Keratinocyte (primary cell): Measurements from ENCODE around the gene IFIH1. TPM values are rescaled to one million over a fixed set of nuclear protein-coding genes. Genes with fewer than 3 reads are reported as not detected.

Experiments used
- DNase-seq: peaks from one replicate; pipeline ENCODE4 v3.0.0-alpha.2; 2011; ENCODE audit warnings: low read depth, missing footprints, low spot score
- FAIRE-seq: peaks from 2 replicates; lab custom pipeline; 2011; peaks lifted over from hg19 to GRCh38; lab: Jason Lieb, UNC
- H2AFZ ChIP-seq: 2 replicates; pipeline ENCODE4 v1.6.0; 2012; ENCODE audit warnings: low read length, control low read depth, inconsistent platforms; ENCODE audit not compliant: control insufficient read depth
- H3K27ac ChIP-seq: 2 replicates; pipeline ENCODE4 v1.5.1; 2011; ENCODE audit warnings: low read length; ENCODE audit not compliant: control insufficient read depth, insufficient read depth
- H3K27me3 ChIP-seq: 3 replicates; pipeline ENCODE4 v1.6.0; 2011; ENCODE audit warnings: low read length; ENCODE audit not compliant: control insufficient read depth, insufficient read depth; ENCODE audit errors: extremely low read depth
- H3K36me3 ChIP-seq, 2 experiments: 2 replicates in 1 of 2; 3 replicates in 1 of 2; pipeline ENCODE4 v1.5.1; 2011; ENCODE audit warnings: low read length in 2 of 2, mild to moderate bottlenecking in 1 of 2; ENCODE audit not compliant: control insufficient read depth in 2 of 2, insufficient read depth in 2 of 2; ENCODE audit errors: extremely low read depth in 1 of 2
- H3K4me1 ChIP-seq: 3 replicates; pipeline ENCODE4 v1.5.1; 2011; ENCODE audit warnings: low read length; ENCODE audit not compliant: control insufficient read depth, insufficient read depth; ENCODE audit errors: extremely low read depth
- H3K4me2 ChIP-seq: 3 replicates; pipeline ENCODE4 v1.6.0; 2011; ENCODE audit warnings: low read depth, low read length; ENCODE audit not compliant: control insufficient read depth, insufficient read depth; ENCODE audit errors: extremely low read depth
- H3K4me3 ChIP-seq, 3 experiments: fragments of 200-600 bp in 1 of 3; sonication (generic) in 1 of 3; 2 replicates in 2 of 3; 3 replicates in 1 of 3; pipeline ENCODE4 v1.5.1; 2011 to 2016; ENCODE audit warnings: low read length in 3 of 3, mild to moderate bottlenecking in 3 of 3, control low read depth in 2 of 3, inconsistent platforms in 1 of 3, low read depth in 1 of 3, mixed read lengths in 1 of 3, mixed run types in 1 of 3, moderate library complexity in 1 of 3; ENCODE audit not compliant: control insufficient read depth in 2 of 3, insufficient read depth in 2 of 3; ENCODE audit errors: extremely low read depth in 1 of 3
- H3K79me2 ChIP-seq: 2 replicates; pipeline ENCODE4 v1.6.0; 2012; ENCODE audit warnings: low read length; ENCODE audit not compliant: control insufficient read depth, insufficient read depth
- H3K9ac ChIP-seq: 3 replicates; pipeline ENCODE4 v1.6.0; 2011; ENCODE audit warnings: low read length; ENCODE audit not compliant: control insufficient read depth, insufficient read depth; ENCODE audit errors: extremely low read depth
- H3K9me1 ChIP-seq: 3 replicates; pipeline ENCODE4 v1.6.0; 2011; ENCODE audit warnings: low read length; ENCODE audit not compliant: control insufficient read depth, insufficient read depth; ENCODE audit errors: extremely low read depth
- H3K9me3 ChIP-seq: 2 replicates; pipeline ENCODE4 v1.5.1; 2012; ENCODE audit warnings: low read depth, low read length; ENCODE audit not compliant: control insufficient read depth
- H4K20me1 ChIP-seq: 3 replicates; pipeline ENCODE4 v1.6.0; 2011; ENCODE audit warnings: low read length; ENCODE audit not compliant: control insufficient read depth, insufficient read depth; ENCODE audit errors: extremely low read depth
- EZH2 ChIP-seq: IDR thresholded peaks from one replicate; pipeline ENCODE4 v1.6.1; 2012; ENCODE audit warnings: inconsistent platforms, mild to moderate bottlenecking, low read length, moderate library complexity
- dilution Hi-C: fragments of 300-500 bp; cut with MboI; formaldehyde crosslinking; loops from one replicate; pipeline ENCODE4 v1.7.0; 2020; ENCODE audit warnings: low sequenced_read_pairs; ENCODE audit not compliant: extremely low pct_ligation_motif_present
- polyA plus RNA-seq, 5 experiments: library from polyadenylated mRNA; depleted of rRNA in 3 of 5; stranded (reverse) in 3 of 5; stranded (forward) in 1 of 5; unstranded in 1 of 5; fragments of >200 nt; gene quantifications; 1 replicate in 1 of 5; 2 replicates in 3 of 5; 3 replicates in 1 of 5; pipeline versions ENCODE4 v1.2.1 to v1.2.3, GENCODE V29; 2011 to 2012; ENCODE audit warnings: missing spikeins in 2 of 5, low read depth in 1 of 5, low replicate concordance in 1 of 5
- TF ChIP-seq, protein P1 (sequence below), 3 experiments: IDR thresholded peaks in 1 of 3; conservative IDR thresholded peaks in 1 of 3; optimal IDR thresholded peaks in 1 of 3; 2 replicates in 2 of 3; 3 replicates in 1 of 3; pipeline versions ENCODE3 to v1.5.1; 2011; ENCODE audit warnings: low read length in 3 of 3, mild to moderate bottlenecking in 3 of 3, moderate library complexity in 2 of 3, control low read depth in 1 of 3, inconsistent platforms in 1 of 3; ENCODE audit not compliant: insufficient read depth in 2 of 3; ENCODE audit errors: extremely low read depth in 1 of 3

Gene IFIH1
- polyA plus RNA-seq, 1 donor (not counting 4 experiments of a cell fraction or from before 2014, with no cell fraction given) = 18.5 TPM

DNA sequence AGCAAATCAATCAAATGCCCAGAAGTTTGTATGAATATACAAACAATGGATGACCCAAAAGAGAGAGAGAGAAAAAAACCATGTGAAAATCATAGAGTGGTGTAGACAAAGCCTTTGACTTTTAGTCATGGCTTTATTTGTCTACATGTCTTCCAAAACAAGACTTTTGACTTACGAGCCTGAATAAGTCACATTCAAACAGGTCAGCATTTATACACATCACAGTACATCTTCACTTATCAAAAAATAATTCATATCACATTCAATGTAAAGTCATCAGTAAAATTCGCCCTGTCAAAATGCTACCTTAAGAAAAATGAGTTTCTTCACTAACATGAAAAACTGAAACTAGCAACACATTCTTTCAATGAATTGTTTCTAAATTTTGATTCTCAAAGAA lies 1.9 kb downstream of the IFIH1 start:
- H3K79me2 ChIP-seq = peaks cover 45% of the 10 kb centered on the region
- H3K4me1 ChIP-seq = peaks cover 13% of the 10 kb centered on the region
- peak overlapping the region; percentile 81 for H3K4me2 ChIP-seq
- H3K4me3 ChIP-seq = peak overlapping the region; percentile 77 to 87 (median 80)
- DNase-seq (no peak), FAIRE-seq (no peak)
- H2AFZ ChIP-seq = no peak overlapping the region
- no peak for TF ChIP-seq EZH2
- TF ChIP-seq, protein P1, sequence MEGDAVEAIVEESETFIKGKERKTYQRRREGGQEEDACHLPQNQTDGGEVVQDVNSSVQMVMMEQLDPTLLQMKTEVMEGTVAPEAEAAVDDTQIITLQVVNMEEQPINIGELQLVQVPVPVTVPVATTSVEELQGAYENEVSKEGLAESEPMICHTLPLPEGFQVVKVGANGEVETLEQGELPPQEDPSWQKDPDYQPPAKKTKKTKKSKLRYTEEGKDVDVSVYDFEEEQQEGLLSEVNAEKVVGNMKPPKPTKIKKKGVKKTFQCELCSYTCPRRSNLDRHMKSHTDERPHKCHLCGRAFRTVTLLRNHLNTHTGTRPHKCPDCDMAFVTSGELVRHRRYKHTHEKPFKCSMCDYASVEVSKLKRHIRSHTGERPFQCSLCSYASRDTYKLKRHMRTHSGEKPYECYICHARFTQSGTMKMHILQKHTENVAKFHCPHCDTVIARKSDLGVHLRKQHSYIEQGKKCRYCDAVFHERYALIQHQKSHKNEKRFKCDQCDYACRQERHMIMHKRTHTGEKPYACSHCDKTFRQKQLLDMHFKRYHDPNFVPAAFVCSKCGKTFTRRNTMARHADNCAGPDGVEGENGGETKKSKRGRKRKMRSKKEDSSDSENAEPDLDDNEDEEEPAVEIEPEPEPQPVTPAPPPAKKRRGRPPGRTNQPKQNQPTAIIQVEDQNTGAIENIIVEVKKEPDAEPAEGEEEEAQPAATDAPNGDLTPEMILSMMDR (optimal IDR thresholded peaks at IDR 0.05 in 1 of 3, IDR thresholded peaks at IDR 0.05 in 1 of 3, conservative IDR thresholded peaks at IDR 0.05 in 1 of 3; ENCODE audit: extremely low read depth in 1 of 3, insufficient read depth in 2 of 3, low read length in 3 of 3) = no peak
- H3K36me3 ChIP-seq = no peaks in the 10 kb centered on the region
- H4K20me1 ChIP-seq = no peaks in the 10 kb centered on the region
- dilution Hi-C loops = no loop called here
- H3K9ac ChIP-seq = peak overlapping the region; percentile 90
- no peaks in the 10 kb centered on the region for H3K9me1 ChIP-seq
- H3K9me3 ChIP-seq = no peaks in the 10 kb centered on the region
- no peaks in the 10 kb centered on the region for H3K27me3 ChIP-seq
- no peak overlapping the region for H3K27ac ChIP-seq

DNA sequence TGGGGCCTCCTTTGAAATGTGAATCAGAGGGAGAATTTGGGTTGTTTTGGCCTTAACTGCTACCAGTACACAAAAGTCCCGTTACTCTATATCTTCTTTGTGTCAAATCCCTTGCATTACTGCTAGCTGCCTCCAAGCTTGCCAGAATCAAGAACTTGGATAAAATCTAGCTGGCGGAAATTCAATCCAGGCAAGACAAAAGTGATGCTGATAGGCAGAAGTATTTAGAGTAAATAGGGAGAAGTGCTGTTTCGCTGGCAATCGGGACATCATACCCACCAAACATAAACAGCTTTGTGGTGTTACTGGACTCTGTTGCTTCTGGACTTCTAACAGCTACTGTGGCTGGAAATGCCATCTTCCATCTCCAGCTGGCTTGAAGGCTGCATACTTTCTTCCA lies 2.5 kb downstream of the IFIH1 start:
- DNase-seq = no peak
- peak; percentile 20 for FAIRE-seq

More for the DNA sequence above, 2.5 kb downstream of the IFIH1 start:
- Histone ChIP-seq H3K4me1 (peaks cover 13% of the 10 kb centered on the region), H3K9me1 (no peaks in the 10 kb centered on the region), H2AFZ (no peak overlapping the region), H3K27me3 (no peaks in the 10 kb centered on the region), H3K4me3 (peak overlapping the region; percentile 40 to 80 (median 77)), H3K79me2 (peaks cover 45% of the 10 kb centered on the region), H3K4me2 (peak overlapping the region; percentile 81), H3K36me3 (no peaks in the 10 kb centered on the region), H3K9ac (no peak overlapping the region), H4K20me1 (no peaks in the 10 kb centered on the region), H3K27ac (no peak overlapping the region), H3K9me3 (no peaks in the 10 kb centered on the region)
- dilution Hi-C loops = no loop called here
- TF ChIP-seq, protein P1 (optimal IDR thresholded peaks at IDR 0.05 in 1 of 3, IDR thresholded peaks at IDR 0.05 in 1 of 3, conservative IDR thresholded peaks at IDR 0.05 in 1 of 3; ENCODE audit: extremely low read depth in 1 of 3, insufficient read depth in 2 of 3, low read length in 3 of 3) = no peak
- no peak for TF ChIP-seq EZH2
